K562 (cell line): Measurements from ENCODE around the gene IGDCC3. TPM values are rescaled to one million over a fixed set of nuclear protein-coding genes. Genes with fewer than 3 reads are reported as not detected.

ENCODE experiments used
- ADNP ChIP-seq: fragments of 200-800 bp; sonication (Bioruptor generic); IDR thresholded peaks from 2 replicates; pipeline ENCODE4 v1.6.1; 2016; ENCODE audit warnings: missing genetic modification characterization, missing compliant biosample characterization
- CBFA2T2 ChIP-seq: fragments of 450-650 bp; conservative IDR thresholded peaks from 2 replicates; pipeline ENCODE4 v1.6.1; 2017; ENCODE audit warnings: mild to moderate bottlenecking
- OTX1 ChIP-seq: fragments of 450-650 bp; formaldehyde crosslinking; IDR thresholded peaks from 2 replicates; pipeline ENCODE4 v1.4.0; 2022; ENCODE audit warnings: mild to moderate bottlenecking
- POLR2G ChIP-seq: fragments of 200-400 bp; formaldehyde crosslinking; IDR thresholded peaks from 2 replicates; pipeline ENCODE4 v1.6.1; 2017; ENCODE audit warnings: low read depth, mild to moderate bottlenecking, antibody characterized with exemption, low read length, moderate library complexity
- RCOR1 ChIP-seq, 2 experiments: IDR thresholded peaks; 2 replicates each; pipeline ENCODE4 v1.6.1; 2012; ENCODE audit warnings: low read depth in 2 of 2, low read length in 2 of 2, borderline replicate concordance in 1 of 2, improper control_type of control experiment in 1 of 2
- SMAD2 ChIP-seq: fragments of 150-350 bp; IDR thresholded peaks from 2 replicates; pipeline ENCODE4 v1.6.1; 2014; ENCODE audit warnings: low read depth, mild to moderate bottlenecking, low read length
- TAL1 ChIP-seq: fragments of 450-650 bp; IDR thresholded peaks from 2 replicates; pipeline ENCODE4 v1.6.1; 2016; ENCODE audit warnings: mild to moderate bottlenecking
- XRCC4 ChIP-seq: IDR thresholded peaks from one replicate; pipeline ENCODE4 v1.6.1; 2011; ENCODE audit not compliant: insufficient read depth, insufficient read length; ENCODE audit errors: extremely low read depth
- ZBTB7A ChIP-seq: IDR thresholded peaks from 2 replicates; pipeline ENCODE4 v1.6.1; 2011; ENCODE audit warnings: low read depth, mild to moderate bottlenecking, low read length, moderate library complexity, borderline replicate concordance; ENCODE audit not compliant: control insufficient read depth
- ZNF197 ChIP-seq: fragments of 200-800 bp; sonication (Bioruptor generic); IDR thresholded peaks from 2 replicates; pipeline ENCODE4 v1.6.1; 2016; ENCODE audit warnings: low read depth, missing genetic modification characterization, missing compliant biosample characterization
- ZNF224 ChIP-seq: sonication (generic); formaldehyde crosslinking; IDR thresholded peaks from 2 replicates; pipeline ENCODE4 v1.8.0; 2022; ENCODE audit warnings: mild to moderate bottlenecking, missing genetic modification reagents
- polyA plus RNA-seq, 8 experiments: library from polyadenylated mRNA; depleted of rRNA in 4 of 8; stranded (reverse) in 5 of 8; unstranded in 3 of 8; fragments of >200 nt; fragmentation: Nextera tagmentation in 2 of 8; fragmentation: Illumina TruSeq in 1 of 8; extraction: Ambion mirVana in 2 of 8; extraction: Trizol in 1 of 8; gene quantifications; 2 replicates each; pipeline versions ENCODE4 v1.2.1 to v1.2.3, GENCODE V29; 2011 to 2014; ENCODE audit warnings: inconsistent platforms in 1 of 8, missing spikeins in 1 of 8
- total RNA-seq, 7 experiments: library from RNA; depleted of rRNA in 6 of 7; stranded (reverse); fragments of >200 nt in 6 of 7; fragmentation: Illumina TruSeq in 2 of 7; extraction: Trizol in 2 of 7; gene quantifications; 2 replicates each; pipeline versions ENCODE4 v1.2.1 to v1.2.3, GENCODE V29; 2011 to 2021; ENCODE audit warnings: low replicate concordance in 1 of 7
- TF ChIP-seq, protein P1 (sequence below): sonication (generic); formaldehyde crosslinking; IDR thresholded peaks from 2 replicates; pipeline ENCODE4 v1.8.0; 2022; ENCODE audit warnings: mild to moderate bottlenecking, missing genetic modification reagents
- TF ChIP-seq, protein P2 (sequence below): fragments of 450-650 bp; formaldehyde crosslinking; IDR thresholded peaks from 2 replicates; pipeline ENCODE4 v1.4.0; 2020; ENCODE audit warnings: mild to moderate bottlenecking, moderate library complexity
- TF ChIP-seq, protein P3 (sequence below): sonication (generic); formaldehyde crosslinking; IDR thresholded peaks from 2 replicates; pipeline ENCODE4 v1.8.0; 2022; ENCODE audit warnings: missing genetic modification reagents, mild to moderate bottlenecking, moderate library complexity, borderline replicate concordance
- TF ChIP-seq, protein P4 (sequence below): sonication (generic); formaldehyde crosslinking; IDR thresholded peaks from 2 replicates; pipeline ENCODE4 v1.9.0; 2022; ENCODE audit warnings: mild to moderate bottlenecking, missing genetic modification reagents
- TF ChIP-seq, protein P5 (sequence below): fragments of 250-450 bp; sonication (Bioruptor Pico); IDR thresholded peaks from 2 replicates; pipeline ENCODE4 v1.8.0; 2021; ENCODE audit warnings: moderate library complexity, mild to moderate bottlenecking, inconsistent platforms
- TF ChIP-seq, protein P6 (sequence below), 2 experiments: IDR thresholded peaks; 2 replicates each; pipeline ENCODE4 v1.6.1; 2011; ENCODE audit warnings: borderline replicate concordance in 1 of 2, control low read depth in 1 of 2, low read depth in 1 of 2, low read length in 1 of 2, mild to moderate bottlenecking in 1 of 2, mixed read lengths in 1 of 2, moderate library complexity in 1 of 2; ENCODE audit not compliant: insufficient read depth in 1 of 2, insufficient read length in 1 of 2, poor library complexity in 1 of 2, severe bottlenecking in 1 of 2; ENCODE audit errors: extremely low read depth in 1 of 2

IGDCC3 gene
- total and polyA plus RNA-seq, 9 of the 15 experiments (the other 6 are each of a cell fraction or from before 2014, with no cell fraction given): not detected

DNA sequence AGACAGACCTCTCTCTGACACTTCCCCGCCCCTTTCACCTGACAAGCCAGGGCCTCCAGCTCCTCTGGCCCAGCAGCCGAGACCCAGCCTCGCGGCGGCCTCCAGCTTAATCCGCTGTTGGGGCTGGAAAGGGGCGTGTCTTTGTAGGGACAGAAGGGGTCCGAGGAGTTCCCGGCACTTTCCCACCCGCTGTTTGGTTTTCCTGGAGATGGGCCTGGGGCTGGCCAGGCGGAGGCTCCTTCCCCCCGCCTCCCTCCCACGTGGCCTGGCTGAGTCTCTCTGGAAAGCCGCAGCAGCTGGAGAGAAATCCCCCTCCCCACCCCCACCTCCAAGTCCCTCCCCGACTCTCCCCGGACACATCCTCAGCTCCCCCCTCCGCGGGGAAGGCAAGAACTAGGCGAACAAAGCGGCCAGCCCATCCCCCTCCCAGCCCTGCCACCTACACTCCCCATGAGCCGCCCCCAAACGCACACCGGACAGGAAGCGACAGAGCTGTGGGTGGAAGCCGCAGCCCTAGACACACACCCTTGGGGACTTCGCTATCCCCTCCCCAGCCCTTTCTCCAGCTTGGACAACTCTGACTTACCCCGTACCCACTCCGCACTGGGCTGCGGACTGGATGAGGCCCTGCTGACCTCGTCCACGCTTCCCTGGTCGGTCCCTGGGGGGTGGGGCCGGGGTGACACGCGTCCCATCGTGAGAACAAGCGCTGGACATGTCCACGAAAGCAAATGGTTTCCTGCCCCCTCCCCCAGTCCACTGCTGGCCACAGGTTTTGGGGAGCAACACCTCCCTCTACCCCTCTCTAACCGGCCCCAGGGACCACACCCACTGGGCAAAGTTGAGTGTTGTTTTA lies 43.8 kb upstream of the IGDCC3 start (continued):
- TF ChIP-seq CBFA2T2 (no peak), TAL1 (no peak), POLR2G (0 out of 2 replicates have a peak, but pooled peaks have one; percentile 19), ZNF224 (CRISPR knock-in tag) (no peak), ZNF197 (no peak), RCOR1 (IDR thresholded peaks at IDR 0.05; ENCODE audit: borderline replicate concordance in 1 of 2, low read depth in 2 of 2, low read length in 2 of 2) (no peak), XRCC4 (no peak), ADNP (tag) (no peak), ZBTB7A (0 out of 2 replicates have a peak, but pooled peaks have one; percentile 64), OTX1 (CRISPR knock-in tag) (no peak), SMAD2 (no peak)
- TF ChIP-seq, protein P1, sequence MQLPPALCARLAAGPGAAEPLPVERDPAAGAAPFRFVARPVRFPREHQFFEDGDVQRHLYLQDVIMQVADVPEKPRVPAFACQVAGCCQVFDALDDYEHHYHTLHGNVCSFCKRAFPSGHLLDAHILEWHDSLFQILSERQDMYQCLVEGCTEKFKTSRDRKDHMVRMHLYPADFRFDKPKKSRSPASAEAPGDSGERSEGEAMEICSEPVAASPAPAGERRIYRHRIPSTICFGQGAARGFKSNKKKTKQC (CRISPR knock-in tag): peak; percentile 30; the same call in 1 of the 2 replicates
- TF ChIP-seq, protein P2, sequence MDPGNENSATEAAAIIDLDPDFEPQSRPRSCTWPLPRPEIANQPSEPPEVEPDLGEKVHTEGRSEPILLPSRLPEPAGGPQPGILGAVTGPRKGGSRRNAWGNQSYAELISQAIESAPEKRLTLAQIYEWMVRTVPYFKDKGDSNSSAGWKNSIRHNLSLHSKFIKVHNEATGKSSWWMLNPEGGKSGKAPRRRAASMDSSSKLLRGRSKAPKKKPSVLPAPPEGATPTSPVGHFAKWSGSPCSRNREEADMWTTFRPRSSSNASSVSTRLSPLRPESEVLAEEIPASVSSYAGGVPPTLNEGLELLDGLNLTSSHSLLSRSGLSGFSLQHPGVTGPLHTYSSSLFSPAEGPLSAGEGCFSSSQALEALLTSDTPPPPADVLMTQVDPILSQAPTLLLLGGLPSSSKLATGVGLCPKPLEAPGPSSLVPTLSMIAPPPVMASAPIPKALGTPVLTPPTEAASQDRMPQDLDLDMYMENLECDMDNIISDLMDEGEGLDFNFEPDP: no peak
- TF ChIP-seq, protein P3, sequence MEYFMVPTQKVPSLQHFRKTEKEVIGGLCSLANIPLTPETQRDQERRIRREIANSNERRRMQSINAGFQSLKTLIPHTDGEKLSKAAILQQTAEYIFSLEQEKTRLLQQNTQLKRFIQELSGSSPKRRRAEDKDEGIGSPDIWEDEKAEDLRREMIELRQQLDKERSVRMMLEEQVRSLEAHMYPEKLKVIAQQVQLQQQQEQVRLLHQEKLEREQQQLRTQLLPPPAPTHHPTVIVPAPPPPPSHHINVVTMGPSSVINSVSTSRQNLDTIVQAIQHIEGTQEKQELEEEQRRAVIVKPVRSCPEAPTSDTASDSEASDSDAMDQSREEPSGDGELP: 0 out of 2 replicates have a peak, but pooled peaks have one; percentile 23
- TF ChIP-seq, protein P4, sequence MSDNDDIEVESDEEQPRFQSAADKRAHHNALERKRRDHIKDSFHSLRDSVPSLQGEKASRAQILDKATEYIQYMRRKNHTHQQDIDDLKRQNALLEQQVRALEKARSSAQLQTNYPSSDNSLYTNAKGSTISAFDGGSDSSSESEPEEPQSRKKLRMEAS (CRISPR knock-in tag): peak; percentile 80
- TF ChIP-seq, protein P5, sequence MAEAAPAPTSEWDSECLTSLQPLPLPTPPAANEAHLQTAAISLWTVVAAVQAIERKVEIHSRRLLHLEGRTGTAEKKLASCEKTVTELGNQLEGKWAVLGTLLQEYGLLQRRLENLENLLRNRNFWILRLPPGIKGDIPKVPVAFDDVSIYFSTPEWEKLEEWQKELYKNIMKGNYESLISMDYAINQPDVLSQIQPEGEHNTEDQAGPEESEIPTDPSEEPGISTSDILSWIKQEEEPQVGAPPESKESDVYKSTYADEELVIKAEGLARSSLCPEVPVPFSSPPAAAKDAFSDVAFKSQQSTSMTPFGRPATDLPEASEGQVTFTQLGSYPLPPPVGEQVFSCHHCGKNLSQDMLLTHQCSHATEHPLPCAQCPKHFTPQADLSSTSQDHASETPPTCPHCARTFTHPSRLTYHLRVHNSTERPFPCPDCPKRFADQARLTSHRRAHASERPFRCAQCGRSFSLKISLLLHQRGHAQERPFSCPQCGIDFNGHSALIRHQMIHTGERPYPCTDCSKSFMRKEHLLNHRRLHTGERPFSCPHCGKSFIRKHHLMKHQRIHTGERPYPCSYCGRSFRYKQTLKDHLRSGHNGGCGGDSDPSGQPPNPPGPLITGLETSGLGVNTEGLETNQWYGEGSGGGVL (CRISPR knock-in tag): no peak
- TF ChIP-seq, protein P6, sequence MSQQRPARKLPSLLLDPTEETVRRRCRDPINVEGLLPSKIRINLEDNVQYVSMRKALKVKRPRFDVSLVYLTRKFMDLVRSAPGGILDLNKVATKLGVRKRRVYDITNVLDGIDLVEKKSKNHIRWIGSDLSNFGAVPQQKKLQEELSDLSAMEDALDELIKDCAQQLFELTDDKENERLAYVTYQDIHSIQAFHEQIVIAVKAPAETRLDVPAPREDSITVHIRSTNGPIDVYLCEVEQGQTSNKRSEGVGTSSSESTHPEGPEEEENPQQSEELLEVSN (IDR thresholded peaks at IDR 0.05; ENCODE audit: borderline replicate concordance in 1 of 2, extremely low read depth in 1 of 2, insufficient read depth in 1 of 2, insufficient read length in 1 of 2, low read depth in 1 of 2, low read length in 1 of 2, poor library complexity in 1 of 2, severe bottlenecking in 1 of 2): peak in 1 of 2 experiments; percentile 29
